Mucosa of stomach (tissue), 1 donor: Measurements from ENCODE around the gene PAPPA2.

Source experiments
- H3K27me3 ChIP-seq: one replicate; pipeline ENCODE4 v1.7.0; 2013; ENCODE audit warnings: mild to moderate bottlenecking, low read length; ENCODE audit not compliant: control insufficient read depth, insufficient read depth
- H3K36me3 ChIP-seq: one replicate; pipeline ENCODE4 v1.7.0; 2013; ENCODE audit warnings: low read length; ENCODE audit not compliant: control insufficient read depth, insufficient read depth
- H3K4me1 ChIP-seq: one replicate; pipeline ENCODE4 v1.7.0; 2013; ENCODE audit warnings: mild to moderate bottlenecking, low read length; ENCODE audit not compliant: control insufficient read depth, insufficient read depth
- H3K4me3 ChIP-seq: one replicate; pipeline ENCODE4 v1.7.0; 2013; ENCODE audit warnings: low read length
- H3K9ac ChIP-seq: one replicate; pipeline ENCODE4 v1.7.0; 2013; ENCODE audit warnings: mild to moderate bottlenecking, low read length, moderate library complexity
- H3K9me3 ChIP-seq: one replicate; pipeline ENCODE4 v1.7.0; 2013; ENCODE audit warnings: mild to moderate bottlenecking, low read length, moderate library complexity; ENCODE audit not compliant: control insufficient read depth
- donor health status: Pancreatic carcinoma.

PAPPA2 gene

GRCh38 chr1:176815621-176816020, 352.6 kb downstream of the PAPPA2 start:
- H3K9me3 ChIP-seq, result no peaks in the 10 kb centered on the region
- H3K4me1 ChIP-seq, result no peaks in the 10 kb centered on the region
- no peaks in the 10 kb centered on the region for H3K36me3 ChIP-seq
- H3K9ac ChIP-seq, result no peak overlapping the region
- H3K27me3 ChIP-seq, result no peaks in the 10 kb centered on the region
- no peak overlapping the region for H3K4me3 ChIP-seq

GRCh38 chr1:176816232-176816631, 353.3 kb downstream of the PAPPA2 start:
- Histone ChIP-seq H3K36me3 (no peaks in the 10 kb centered on the region), H3K9ac (no peak overlapping the region), H3K27me3 (no peaks in the 10 kb centered on the region), H3K4me1 (no peaks in the 10 kb centered on the region), H3K4me3 (no peak overlapping the region), H3K9me3 (no peaks in the 10 kb centered on the region)

GRCh38 chr1:176820391-176821031, 357.5 kb downstream of the PAPPA2 start:
- no peak overlapping the region for H3K4me3 ChIP-seq
- no peaks in the 10 kb centered on the region for H3K36me3 ChIP-seq
- H3K27me3 ChIP-seq, result no peaks in the 10 kb centered on the region
- H3K9me3 ChIP-seq, result no peaks in the 10 kb centered on the region
- H3K4me1 ChIP-seq, result no peaks in the 10 kb centered on the region
- no peak overlapping the region for H3K9ac ChIP-seq

- no peaks in the 10 kb centered on the region for H3K4me1 ChIP-seq
- H3K9ac ChIP-seq, result no peak overlapping the region
- H3K27me3 ChIP-seq, result no peaks in the 10 kb centered on the region
- no peaks in the 10 kb centered on the region for H3K36me3 ChIP-seq
- no peak overlapping the region for H3K4me3 ChIP-seq
- no peaks in the 10 kb centered on the region for H3K9me3 ChIP-seq
Measured at GRCh38 chr1:176826265-176826664, 363.3 kb downstream of the PAPPA2 start.

GRCh38 chr1:176829261-176829660, 366.3 kb downstream of the PAPPA2 start:
- H3K9ac ChIP-seq, result no peak overlapping the region
- H3K4me1 ChIP-seq, result no peaks in the 10 kb centered on the region
- H3K4me3 ChIP-seq, result no peak overlapping the region
- H3K36me3 ChIP-seq, result no peaks in the 10 kb centered on the region
- no peaks in the 10 kb centered on the region for H3K9me3 ChIP-seq
- no peaks in the 10 kb centered on the region for H3K27me3 ChIP-seq

GRCh38 chr1:176831150-176831549, 368.2 kb downstream of the PAPPA2 start:
- H3K9ac ChIP-seq, result no peak overlapping the region
- no peaks in the 10 kb centered on the region for H3K27me3 ChIP-seq
- no peak overlapping the region for H3K4me3 ChIP-seq

DNA sequence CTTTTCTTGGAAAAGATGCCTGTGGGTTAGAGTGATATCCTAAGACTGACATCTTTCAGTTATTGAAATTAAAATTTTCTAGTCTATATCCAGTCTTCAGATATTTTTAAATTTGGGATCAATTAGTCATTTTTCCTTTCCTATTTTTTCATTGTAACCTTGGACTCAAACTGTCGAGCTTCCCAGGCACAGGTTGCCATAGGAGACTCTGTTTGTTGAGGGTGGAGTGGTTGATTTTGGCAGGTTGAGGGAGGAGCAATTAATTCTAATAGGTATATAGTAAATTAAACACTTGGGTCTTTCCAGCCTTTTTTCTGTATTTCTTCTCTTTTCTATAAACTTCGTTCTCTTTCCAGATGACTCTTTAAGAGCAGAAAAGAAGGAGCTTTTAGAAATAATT, 374.7 kb downstream of the PAPPA2 start:
- Histone ChIP-seq H3K4me1 (no peaks in the 10 kb centered on the region), H3K27me3 (no peaks in the 10 kb centered on the region), H3K36me3 (no peaks in the 10 kb centered on the region), H3K9ac (no peak overlapping the region), H3K4me3 (no peak overlapping the region), H3K9me3 (no peaks in the 10 kb centered on the region)

More at GRCh38 chr1:176831150-176831549, 368.2 kb downstream of the PAPPA2 start:
- H3K36me3 ChIP-seq, result no peaks in the 10 kb centered on the region
- H3K4me1 ChIP-seq, result no peaks in the 10 kb centered on the region
- H3K9me3 ChIP-seq, result no peaks in the 10 kb centered on the region

DNA sequence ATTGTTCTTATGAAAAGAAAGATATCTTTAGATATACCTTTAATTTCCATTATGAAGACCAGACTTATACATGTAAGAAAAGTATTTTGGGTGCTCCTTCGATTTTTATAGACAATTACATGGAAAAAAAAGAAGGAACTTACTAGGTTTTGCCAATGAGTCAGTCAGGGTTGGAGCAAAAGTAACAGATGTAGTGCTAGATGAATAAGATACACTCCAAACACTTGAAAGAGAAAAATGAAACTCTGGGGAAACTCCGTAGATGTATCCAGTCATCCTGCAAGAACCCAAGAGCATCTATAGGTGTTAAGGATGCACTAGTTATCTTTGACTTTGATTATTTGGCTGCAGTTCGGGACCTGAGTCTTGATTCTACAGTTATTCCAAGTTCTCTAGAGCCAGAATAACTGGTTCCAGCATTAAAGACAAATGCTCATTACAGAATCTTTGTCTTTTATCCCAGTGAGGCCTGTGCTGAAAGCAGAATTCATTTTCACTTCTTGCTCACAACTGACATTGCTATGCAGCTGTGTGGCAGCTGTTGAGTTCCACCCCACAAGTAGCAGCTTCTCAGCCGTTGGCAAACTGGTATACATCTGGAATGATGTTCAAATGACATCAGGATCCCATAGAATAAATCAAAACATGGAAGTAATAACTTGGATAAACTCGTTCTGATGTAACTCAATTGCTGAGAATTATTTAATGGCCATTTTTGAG, 375.5 kb downstream of the PAPPA2 start:
- no peaks in the 10 kb centered on the region for H3K36me3 ChIP-seq
- no peaks in the 10 kb centered on the region for H3K9me3 ChIP-seq
- H3K9ac ChIP-seq, result no peak overlapping the region
- no peaks in the 10 kb centered on the region for H3K27me3 ChIP-seq
- H3K4me3 ChIP-seq, result no peak overlapping the region
- no peaks in the 10 kb centered on the region for H3K4me1 ChIP-seq

- no peak overlapping the region for H3K4me3 ChIP-seq
- H3K9me3 ChIP-seq, result no peaks in the 10 kb centered on the region
- H3K9ac ChIP-seq, result no peak overlapping the region
- no peaks in the 10 kb centered on the region for H3K27me3 ChIP-seq
- no peaks in the 10 kb centered on the region for H3K4me1 ChIP-seq
- no peaks in the 10 kb centered on the region for H3K36me3 ChIP-seq
Measured at GRCh38 chr1:176839216-176839615, 376.2 kb downstream of the PAPPA2 start.

DNA sequence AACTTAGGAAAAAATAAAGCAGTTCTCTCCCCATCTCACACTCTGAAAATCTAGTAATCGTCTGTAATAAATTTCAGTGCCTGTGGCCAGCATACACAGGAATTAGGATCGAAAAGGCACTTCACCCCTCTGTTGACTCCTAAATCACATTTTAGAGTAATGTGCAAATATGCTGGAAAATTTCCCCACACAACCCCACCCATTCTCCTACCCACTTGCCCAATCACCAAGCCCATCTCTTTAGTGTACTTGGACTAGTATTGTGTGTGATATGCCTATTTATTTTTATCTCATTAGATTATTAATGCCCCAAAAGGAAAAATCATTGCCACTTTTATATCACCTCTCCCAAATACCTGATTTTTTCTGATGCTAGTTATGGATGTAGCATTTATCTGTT, 378.3 kb downstream of the PAPPA2 start:
- Histone ChIP-seq H3K9me3 (no peaks in the 10 kb centered on the region), H3K9ac (no peak overlapping the region), H3K4me1 (no peaks in the 10 kb centered on the region), H3K4me3 (no peak overlapping the region), H3K36me3 (no peaks in the 10 kb centered on the region), H3K27me3 (no peaks in the 10 kb centered on the region)

DNA sequence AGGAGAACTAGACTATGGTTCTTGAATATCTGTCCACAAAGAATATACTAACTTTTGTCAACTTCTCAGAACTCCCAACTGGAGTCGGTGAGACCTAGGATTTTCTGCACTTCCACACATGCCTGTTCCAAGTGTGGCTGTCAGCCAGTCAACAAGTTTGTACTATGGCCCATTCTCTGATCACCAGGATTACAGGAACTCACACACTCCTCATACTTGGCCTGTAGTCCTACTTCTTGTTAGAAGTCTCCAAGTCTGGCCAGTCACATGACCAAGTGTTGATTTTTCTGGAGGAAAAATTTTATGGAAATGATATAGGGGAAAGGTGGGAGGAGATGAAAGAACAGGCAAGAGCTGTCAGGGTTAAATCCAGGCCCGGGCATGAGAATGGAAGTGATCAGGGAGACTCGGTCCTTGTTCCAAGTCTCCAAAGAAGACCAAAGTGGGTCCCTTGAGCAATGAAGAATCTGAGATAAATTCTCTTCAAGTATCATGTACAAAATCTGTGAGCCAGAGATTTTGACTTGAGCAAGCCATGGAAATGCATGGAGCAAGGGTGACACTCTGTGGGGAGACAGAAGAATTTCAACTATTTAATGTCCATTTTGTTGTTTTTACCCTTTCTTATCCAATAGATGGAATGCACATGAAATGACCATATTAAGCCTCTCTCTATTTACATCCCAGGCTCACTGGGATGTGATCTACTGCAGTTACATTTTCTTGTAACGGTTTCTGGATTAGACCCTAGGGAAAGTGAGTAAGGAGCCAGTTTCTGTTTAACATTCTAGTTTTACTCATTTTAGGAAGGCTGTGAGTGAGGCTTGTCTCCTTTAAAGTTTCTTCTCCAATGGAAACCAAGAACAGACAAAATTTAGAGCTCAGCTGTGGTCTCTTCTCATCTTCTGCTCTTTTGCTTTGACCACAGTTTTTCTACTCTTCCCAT, 380.6 kb downstream of the PAPPA2 start:
- H3K36me3 ChIP-seq, result no peaks in the 10 kb centered on the region
- H3K4me1 ChIP-seq, result no peaks in the 10 kb centered on the region
- no peaks in the 10 kb centered on the region for H3K9me3 ChIP-seq
- H3K9ac ChIP-seq, result no peak overlapping the region
- H3K27me3 ChIP-seq, result no peaks in the 10 kb centered on the region
- no peak overlapping the region for H3K4me3 ChIP-seq

DNA sequence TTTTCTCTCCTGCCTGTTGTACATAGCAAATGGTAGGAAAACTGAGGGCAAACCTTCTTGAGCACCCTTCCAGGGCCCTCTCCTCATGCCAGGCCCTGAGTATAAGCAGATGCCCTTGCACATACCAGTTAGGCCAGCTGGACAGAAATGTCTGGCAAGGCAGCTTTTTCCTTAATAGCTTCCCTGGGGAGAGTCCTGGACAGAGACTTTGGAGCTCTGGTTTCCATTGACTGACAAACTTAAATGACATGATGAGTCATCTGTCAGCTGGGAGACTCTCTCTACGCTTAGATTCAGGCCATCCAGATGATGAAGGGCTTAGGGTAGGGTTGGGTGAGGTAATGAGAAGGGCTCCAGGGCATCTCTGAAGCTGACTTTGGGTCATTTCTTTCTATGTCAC, 384.1 kb downstream of the PAPPA2 start:
- Histone ChIP-seq H3K36me3 (no peaks in the 10 kb centered on the region), H3K27me3 (no peaks in the 10 kb centered on the region), H3K4me3 (no peak overlapping the region), H3K9me3 (no peaks in the 10 kb centered on the region), H3K9ac (no peak overlapping the region), H3K4me1 (no peaks in the 10 kb centered on the region)
